ENCODE results near the gene C20orf204.

DNA sequence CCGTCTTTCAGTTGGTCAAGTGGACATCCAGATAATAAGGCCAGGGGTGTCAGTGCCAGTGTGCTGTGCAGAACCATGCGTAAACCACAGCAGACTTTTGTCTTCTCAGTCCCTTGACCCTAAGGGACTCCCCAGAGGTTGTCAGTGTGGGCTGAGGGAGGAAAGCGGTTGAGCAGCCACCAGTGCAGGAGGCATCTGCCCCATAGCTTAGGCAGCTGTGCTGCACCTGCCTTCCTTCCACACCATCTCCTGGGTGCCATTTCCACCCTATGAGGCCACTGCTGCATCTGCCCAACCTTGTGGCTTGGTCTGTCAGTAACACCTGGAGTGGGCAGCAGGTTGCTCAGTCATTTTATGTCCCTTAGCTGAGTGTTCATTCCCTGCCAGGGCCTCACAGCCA lies 29.1 kb upstream of the C20orf204 start:
- TF ChIP-seq POLR2A (IDR thresholded peaks at IDR 0.05), result no peak
- TF ChIP-seq, protein P1, sequence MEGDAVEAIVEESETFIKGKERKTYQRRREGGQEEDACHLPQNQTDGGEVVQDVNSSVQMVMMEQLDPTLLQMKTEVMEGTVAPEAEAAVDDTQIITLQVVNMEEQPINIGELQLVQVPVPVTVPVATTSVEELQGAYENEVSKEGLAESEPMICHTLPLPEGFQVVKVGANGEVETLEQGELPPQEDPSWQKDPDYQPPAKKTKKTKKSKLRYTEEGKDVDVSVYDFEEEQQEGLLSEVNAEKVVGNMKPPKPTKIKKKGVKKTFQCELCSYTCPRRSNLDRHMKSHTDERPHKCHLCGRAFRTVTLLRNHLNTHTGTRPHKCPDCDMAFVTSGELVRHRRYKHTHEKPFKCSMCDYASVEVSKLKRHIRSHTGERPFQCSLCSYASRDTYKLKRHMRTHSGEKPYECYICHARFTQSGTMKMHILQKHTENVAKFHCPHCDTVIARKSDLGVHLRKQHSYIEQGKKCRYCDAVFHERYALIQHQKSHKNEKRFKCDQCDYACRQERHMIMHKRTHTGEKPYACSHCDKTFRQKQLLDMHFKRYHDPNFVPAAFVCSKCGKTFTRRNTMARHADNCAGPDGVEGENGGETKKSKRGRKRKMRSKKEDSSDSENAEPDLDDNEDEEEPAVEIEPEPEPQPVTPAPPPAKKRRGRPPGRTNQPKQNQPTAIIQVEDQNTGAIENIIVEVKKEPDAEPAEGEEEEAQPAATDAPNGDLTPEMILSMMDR (IDR thresholded peaks at IDR 0.05), result no peak

All from transverse colon (tissue), 3 donors.